PC-9 (cell line): ENCODE data around the gene GRIN2A.

Experiments used
- CTCF ChIP-seq: fragments of 200-600 bp; sonication (generic); conservative IDR thresholded peaks from 2 replicates; pipeline ENCODE4 v1.6.1; 2017; ENCODE audit warnings: mixed run types, antibody characterized with exemption, mild to moderate bottlenecking, moderate library complexity
- EZH2 ChIP-seq: fragments of 200-600 bp; sonication (generic); IDR thresholded peaks from 2 replicates; pipeline ENCODE4 v1.8.0; 2017; ENCODE audit warnings: antibody characterized with exemption, low read depth

- no peak for TF ChIP-seq CTCF
- no peak for TF ChIP-seq EZH2
Observed at GRCh38 chr16:9970244-9970643, 212.0 kb downstream of the GRIN2A start.
